HepG2 (cell line): ENCODE data around the gene CLEC3A. TPM values are rescaled to one million over a fixed set of nuclear protein-coding genes. Genes with fewer than 3 reads are reported as not detected.

ENCODE experiments used
- AKAP8 ChIP-seq: sonication (generic); formaldehyde crosslinking; IDR thresholded peaks from 2 replicates; pipeline ENCODE4 v1.5.1; 2020; ENCODE audit warnings: mild to moderate bottlenecking, missing genetic modification reagents
- BCL6 ChIP-seq: IDR thresholded peaks from 2 replicates; pipeline ENCODE4 v1.6.1; 2016; ENCODE audit warnings: missing genetic modification reagents, missing compliant biosample characterization
- CCDC6 ChIP-seq: sonication (generic); formaldehyde crosslinking; IDR thresholded peaks from 2 replicates; pipeline ENCODE4 v1.8.1; 2022; ENCODE audit warnings: mild to moderate bottlenecking, missing genetic modification reagents, moderate library complexity
- CHD2 ChIP-seq: IDR thresholded peaks from 2 replicates; pipeline ENCODE4 v1.6.1; 2011; ENCODE audit warnings: low read depth, low read length, improper control_type of control experiment
- EED ChIP-seq: sonication (generic); formaldehyde crosslinking; IDR thresholded peaks from 2 replicates; pipeline ENCODE4 v1.5.0; 2020; ENCODE audit warnings: mild to moderate bottlenecking, missing genetic modification reagents
- FIP1L1 ChIP-seq: fragments of 200-400 bp; formaldehyde crosslinking; IDR thresholded peaks from 2 replicates; pipeline ENCODE4 v1.6.1; 2018; ENCODE audit warnings: low read depth, mild to moderate bottlenecking, low read length, moderate library complexity, borderline replicate concordance; ENCODE audit not compliant: insufficient read depth
- FOXA1 ChIP-seq, 2 experiments: fragments of 450-650 bp in 1 of 2; sonication (generic) in 1 of 2; formaldehyde crosslinking in 1 of 2; IDR thresholded peaks; 2 replicates each; pipeline versions ENCODE4 v1.4.0 to v1.6.1; 2016 to 2020; ENCODE audit warnings: missing genetic modification reagents in 1 of 2
- FOXA3 ChIP-seq: IDR thresholded peaks from 2 replicates; pipeline ENCODE4 v1.6.1; 2016; ENCODE audit warnings: missing genetic modification reagents, missing compliant biosample characterization
- KAT2B ChIP-seq: fragments of 150-350 bp; IDR thresholded peaks from 2 replicates; pipeline ENCODE4 v1.6.1; 2014; ENCODE audit warnings: low read depth, low read length, borderline replicate concordance
- NRL ChIP-seq: sonication (generic); formaldehyde crosslinking; IDR thresholded peaks from 2 replicates; pipeline ENCODE4 v1.5.0; 2020; ENCODE audit warnings: missing genetic modification reagents, mild to moderate bottlenecking, moderate library complexity, borderline replicate concordance
- PTBP1 ChIP-seq: fragments of 200-400 bp; formaldehyde crosslinking; IDR thresholded peaks from 2 replicates; pipeline ENCODE4 v1.6.1; 2018; ENCODE audit warnings: low read length, low read depth; ENCODE audit not compliant: poor library complexity, severe bottlenecking
- RXRA ChIP-seq: sonication (generic); formaldehyde crosslinking; IDR thresholded peaks from 2 replicates; pipeline ENCODE4 v1.5.1; 2020; ENCODE audit warnings: missing genetic modification reagents
- SOX13 ChIP-seq, 3 experiments: fragments of 450-650 bp in 1 of 3; sonication (generic) in 1 of 3; formaldehyde crosslinking in 1 of 3; IDR thresholded peaks in 2 of 3; conservative IDR thresholded peaks in 1 of 3; 2 replicates each; pipeline versions ENCODE4 v1.5.0 to v1.6.1; 2016 to 2020; ENCODE audit warnings: antibody characterized with exemption in 1 of 3, mild to moderate bottlenecking in 1 of 3, missing compliant biosample characterization in 1 of 3, missing genetic modification reagents in 1 of 3, moderate library complexity in 1 of 3
- THAP11 ChIP-seq: IDR thresholded peaks from 2 replicates; pipeline ENCODE4 v1.6.1; 2016; ENCODE audit warnings: missing biosample characterization, missing genetic modification reagents
- ZBTB37 ChIP-seq: sonication (generic); formaldehyde crosslinking; IDR thresholded peaks from 2 replicates; pipeline ENCODE4 v1.4.0; 2020; ENCODE audit warnings: mild to moderate bottlenecking, missing genetic modification reagents
- ZFP1 ChIP-seq: IDR thresholded peaks from 2 replicates; pipeline ENCODE4 v1.6.1; 2016
- ZMYM4 ChIP-seq: sonication (generic); formaldehyde crosslinking; IDR thresholded peaks from 2 replicates; pipeline ENCODE4 v1.8.1; 2023; ENCODE audit warnings: mild to moderate bottlenecking, missing genetic modification reagents
- ZNF101 ChIP-seq: sonication (generic); formaldehyde crosslinking; IDR thresholded peaks from 2 replicates; pipeline ENCODE4 v1.4.0; 2020; ENCODE audit warnings: mild to moderate bottlenecking, low read depth, missing genetic modification reagents, borderline replicate concordance
- ZNF121 ChIP-seq: sonication (generic); formaldehyde crosslinking; IDR thresholded peaks from 2 replicates; pipeline ENCODE4 v1.5.0; 2020; ENCODE audit warnings: mild to moderate bottlenecking, missing genetic modification reagents
- ZNF225 ChIP-seq: sonication (generic); formaldehyde crosslinking; IDR thresholded peaks from 2 replicates; pipeline ENCODE4 v1.4.0; 2020; ENCODE audit warnings: mild to moderate bottlenecking, missing genetic modification reagents
- ZNF33B ChIP-seq: sonication (generic); formaldehyde crosslinking; IDR thresholded peaks from 2 replicates; pipeline ENCODE4 v1.5.1; 2020; ENCODE audit warnings: mild to moderate bottlenecking, missing genetic modification reagents
- ZNF629 ChIP-seq: sonication (generic); formaldehyde crosslinking; conservative IDR thresholded peaks from 2 replicates; pipeline ENCODE4 v1.5.0; 2020; ENCODE audit warnings: missing genetic modification reagents
- ZNF780A ChIP-seq: sonication (generic); formaldehyde crosslinking; IDR thresholded peaks from 2 replicates; pipeline ENCODE4 v1.8.0; 2022; ENCODE audit warnings: mild to moderate bottlenecking, missing genetic modification reagents, moderate library complexity
- polyA plus RNA-seq, 8 experiments: library from polyadenylated mRNA; depleted of rRNA in 3 of 8; stranded (reverse) in 7 of 8; unstranded in 1 of 8; fragments of >200 nt; fragmentation: Illumina TruSeq in 4 of 8; extraction: Trizol in 4 of 8; gene quantifications; 2 replicates each; pipeline versions ENCODE4 v1.2.1 to v1.2.3, GENCODE V29; 2011 to 2016; ENCODE audit warnings: low read depth in 4 of 8, missing spikeins in 1 of 8, mixed read lengths in 1 of 8; ENCODE audit not compliant: insufficient read depth in 1 of 8
- total RNA-seq, 5 experiments: library from RNA; depleted of rRNA; stranded (reverse); fragments of >200 nt; fragmentation: Illumina TruSeq; extraction: Trizol; gene quantifications; 2 replicates each; pipeline ENCODE4 v1.2.3, GENCODE V29; 2016; ENCODE audit warnings: low read depth in 1 of 5
- TF ChIP-seq, protein P1 (sequence below): IDR thresholded peaks from 2 replicates; pipeline ENCODE4 v1.6.1; 2016; ENCODE audit warnings: mild to moderate bottlenecking
- TF ChIP-seq, protein P2 (sequence below): sonication (generic); formaldehyde crosslinking; IDR thresholded peaks from 2 replicates; pipeline ENCODE4 v1.4.0; 2020; ENCODE audit warnings: missing genetic modification reagents, mild to moderate bottlenecking, borderline replicate concordance

CLEC3A gene
- total and polyA plus RNA-seq, 2 of the 13 experiments (the other 11 are each of a cell fraction or from before 2014, with no cell fraction given), result not detected

- TF ChIP-seq RXRA (CRISPR knock-in tag) (no peak), ZFP1 (CRISPR knock-in tag) (no peak), NRL (CRISPR knock-in tag) (no peak), FOXA3 (CRISPR knock-in tag) (peak; percentile 62), ZNF121 (no peak), ZNF629 (CRISPR knock-in tag) (no peak), KAT2B (no peak), CHD2 (no peak), FOXA1 (IDR thresholded peaks at IDR 0.05) (no peak), FOXA1 (CRISPR knock-in tag; IDR thresholded peaks at IDR 0.05) (peak; percentile 62), BCL6 (0 out of 2 replicates have a peak, but pooled peaks have one; percentile 41), ZBTB37 (CRISPR knock-in tag) (no peak), ZNF101 (CRISPR knock-in tag) (no peak), AKAP8 (CRISPR knock-in tag) (no peak), PTBP1 (no peak), ZNF225 (CRISPR knock-in tag) (no peak), CCDC6 (no peak), SOX13 (IDR thresholded peaks at IDR 0.05) (no peak), SOX13 (CRISPR knock-in tag; conservative IDR thresholded peaks at IDR 0.05 in 1 of 2, IDR thresholded peaks at IDR 0.05 in 1 of 2) (no peak), EED (CRISPR knock-in tag) (no peak), FIP1L1 (no peak), ZNF780A (no peak), ZNF33B (CRISPR knock-in tag) (no peak), ZMYM4 (CRISPR knock-in tag) (peak; percentile 20; the same call in 1 of the 2 replicates), THAP11 (0 out of 2 replicates have a peak, but pooled peaks have one; percentile 16)
- TF ChIP-seq, protein P1, sequence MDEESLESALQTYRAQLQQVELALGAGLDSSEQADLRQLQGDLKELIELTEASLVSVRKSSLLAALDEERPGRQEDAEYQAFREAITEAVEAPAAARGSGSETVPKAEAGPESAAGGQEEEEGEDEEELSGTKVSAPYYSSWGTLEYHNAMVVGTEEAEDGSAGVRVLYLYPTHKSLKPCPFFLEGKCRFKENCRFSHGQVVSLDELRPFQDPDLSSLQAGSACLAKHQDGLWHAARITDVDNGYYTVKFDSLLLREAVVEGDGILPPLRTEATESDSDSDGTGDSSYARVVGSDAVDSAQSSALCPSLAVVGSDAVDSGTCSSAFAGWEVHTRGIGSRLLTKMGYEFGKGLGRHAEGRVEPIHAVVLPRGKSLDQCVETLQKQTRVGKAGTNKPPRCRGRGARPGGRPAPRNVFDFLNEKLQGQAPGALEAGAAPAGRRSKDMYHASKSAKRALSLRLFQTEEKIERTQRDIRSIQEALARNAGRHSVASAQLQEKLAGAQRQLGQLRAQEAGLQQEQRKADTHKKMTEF (CRISPR knock-in tag), result no peak
- TF ChIP-seq, protein P2, sequence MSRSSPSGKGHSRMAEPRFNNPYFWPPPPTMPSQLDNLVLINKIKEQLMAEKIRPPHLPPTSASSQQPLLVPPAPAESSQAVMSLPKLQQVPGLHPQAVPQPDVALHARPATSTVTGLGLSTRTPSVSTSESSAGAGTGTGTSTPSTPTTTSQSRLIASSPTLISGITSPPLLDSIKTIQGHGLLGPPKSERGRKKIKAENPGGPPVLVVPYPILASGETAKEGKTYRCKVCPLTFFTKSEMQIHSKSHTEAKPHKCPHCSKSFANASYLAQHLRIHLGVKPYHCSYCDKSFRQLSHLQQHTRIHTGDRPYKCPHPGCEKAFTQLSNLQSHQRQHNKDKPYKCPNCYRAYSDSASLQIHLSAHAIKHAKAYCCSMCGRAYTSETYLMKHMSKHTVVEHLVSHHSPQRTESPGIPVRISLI (CRISPR knock-in tag), result no peak
Observed at GRCh38 chr16:77998350-77999023, 23.9 kb upstream of the CLEC3A start (continued).
